Erythroblast (primary cell): ENCODE measurements around the gene HELB.

Source experiments
- DNase-seq, 2 experiments: peaks; one replicate each; lab custom pipeline; 2025; lab: John Stamatoyannopoulos, UW
- GATA1 ChIP-seq: IDR thresholded peaks from 2 replicates; pipeline ENCODE4 v1.6.1; 2011; ENCODE audit warnings: low read depth, mild to moderate bottlenecking, control low read depth, low read length, moderate library complexity
- POLR2A ChIP-seq: IDR thresholded peaks from 2 replicates; pipeline ENCODE4 v1.6.1; 2011; ENCODE audit warnings: mild to moderate bottlenecking, low read length

Gene HELB

GRCh38 chr12:66282244-66282643, 20.0 kb upstream of the HELB start:
- no peak for DNase-seq
- TF ChIP-seq GATA1 (no peak), POLR2A (no peak)

GRCh38 chr12:66287275-66287674, 15.0 kb upstream of the HELB start:
- no peak for DNase-seq
- TF ChIP-seq GATA1 (no peak), POLR2A (no peak)

GRCh38 chr12:66288121-66288520, 14.2 kb upstream of the HELB start:
- DNase-seq, result no peak
- no peak for TF ChIP-seq GATA1
- no peak for TF ChIP-seq POLR2A

- DNase-seq, result no peak
- TF ChIP-seq GATA1, result no peak
- no peak for TF ChIP-seq POLR2A
Measured at GRCh38 chr12:66289485-66289884, 12.8 kb upstream of the HELB start.

GRCh38 chr12:66290716-66291200, 11.5 kb upstream of the HELB start:
- TF ChIP-seq POLR2A, result no peak
- TF ChIP-seq GATA1, result no peak
- DNase-seq, result peak; percentile 8 to 16

- TF ChIP-seq POLR2A, result no peak
- no peak for TF ChIP-seq GATA1
- no peak for DNase-seq
Measured at GRCh38 chr12:66296176-66296683, 6.1 kb upstream of the HELB start.

GRCh38 chr12:66297080-66297479, 5.2 kb upstream of the HELB start:
- DNase-seq, result no peak
- TF ChIP-seq POLR2A (no peak), GATA1 (no peak)

- TF ChIP-seq GATA1, result no peak
- no peak for TF ChIP-seq POLR2A
- no peak for DNase-seq
Measured at GRCh38 chr12:66297923-66298322, 4.4 kb upstream of the HELB start.

GRCh38 chr12:66302827-66303169, 505 bp downstream of the HELB start:
- no peak for DNase-seq
- TF ChIP-seq GATA1 (no peak), POLR2A (no peak)

- peak in 1 of 2 experiments; percentile 28 for DNase-seq
Measured at GRCh38 chr12:66303316-66303804, 1.1 kb downstream of the HELB start.

- TF ChIP-seq GATA1, result no peak
- peak; percentile 30 to 40 for DNase-seq
Measured at GRCh38 chr12:66304296-66304900, 2.1 kb downstream of the HELB start.

- TF ChIP-seq POLR2A, result no peak
- no peak for TF ChIP-seq GATA1
- DNase-seq, result no peak
Measured at GRCh38 chr12:66309606-66310005, 7.3 kb downstream of the HELB start.

GRCh38 chr12:66312189-66312588, 9.9 kb downstream of the HELB start:
- no peak for DNase-seq

GRCh38 chr12:66314278-66314677, 12.0 kb downstream of the HELB start:
- TF ChIP-seq GATA1, result no peak
- no peak for TF ChIP-seq POLR2A
- DNase-seq, result no peak

More at GRCh38 chr12:66312189-66312588, 9.9 kb downstream of the HELB start:
- TF ChIP-seq POLR2A, result no peak
- no peak for TF ChIP-seq GATA1
